Immature natural killer cell (primary cell): ENCODE results near the gene ACADM. TPM values are rescaled to one million over a fixed set of nuclear protein-coding genes. Genes with fewer than 3 reads are reported as not detected.
A peak's percentile ranks its signal among the peaks of the same experiment; 100 is the strongest.
"Not testable (repeated sequence)": the region's sequence is repeated elsewhere in the genome, so short reads cannot be mapped to it uniquely, and the experiment has no call there.

Experiments
- DNase-seq, 3 donors: peaks; one replicate each; pipeline ENCODE4 v3.0.0; 2022; ENCODE audit warnings: mixed read lengths in 1 of 3
- H3K27ac Mint-ChIP-seq, 6 donors: one replicate each; pipeline ENCODE4 v1.8.0; 2020; ENCODE audit warnings: mixed read lengths in 6 of 6, mild to moderate bottlenecking in 5 of 6, inconsistent platforms in 4 of 6, moderate library complexity in 3 of 6
- H3K27me3 Mint-ChIP-seq, 3 donors: one replicate each; pipeline ENCODE4 v1.8.0; 2020 to 2021; ENCODE audit warnings: low read depth in 3 of 3, mild to moderate bottlenecking in 3 of 3, mixed read lengths in 3 of 3, moderate library complexity in 3 of 3, inconsistent platforms in 1 of 3
- H3K36me3 Mint-ChIP-seq, 3 donors: one replicate each; pipeline ENCODE4 v1.8.0; 2020; ENCODE audit warnings: mixed read lengths in 3 of 3, inconsistent platforms in 2 of 3, mild to moderate bottlenecking in 2 of 3
- H3K4me1 Mint-ChIP-seq, 2 donors: one replicate each; pipeline ENCODE4 v1.8.0; 2020; ENCODE audit warnings: inconsistent platforms in 2 of 2, mild to moderate bottlenecking in 2 of 2, mixed read lengths in 2 of 2, moderate library complexity in 1 of 2
- H3K4me3 Mint-ChIP-seq, 5 donors: one replicate each; pipeline ENCODE4 v1.8.0; 2020; ENCODE audit warnings: mild to moderate bottlenecking in 5 of 5, mixed read lengths in 5 of 5, inconsistent platforms in 3 of 5, moderate library complexity in 3 of 5
- H3K9me3 Mint-ChIP-seq, 6 donors: one replicate each; pipeline ENCODE4 v1.8.0; 2020; ENCODE audit warnings: mild to moderate bottlenecking in 6 of 6, mixed read lengths in 6 of 6, inconsistent platforms in 4 of 6, moderate library complexity in 3 of 6
- polyA plus RNA-seq, 3 donors: library from polyadenylated mRNA; unstranded; fragments of 300-500 nt; fragmentation: Illumina TruSeq; gene quantifications; one replicate each; pipeline ENCODE4 v1.2.3, GENCODE V29; 2021

ACADM gene
- polyA plus RNA-seq, 3 donors from 2014 or later = 32.8 to 44.1 (median 43.6) TPM

GRCh38 chr1:75764057-75764655 lies 39.6 kb downstream of the ACADM start:
- H3K9me3 Mint-ChIP-seq = no peaks in the 10 kb centered on the region
- H3K27ac Mint-ChIP-seq = no peak overlapping the region
- H3K4me1 Mint-ChIP-seq = no peaks in the 10 kb centered on the region
- H3K36me3 Mint-ChIP-seq = peaks cover 3 to 11% (median 7%) of the 10 kb centered on the region in 3 donors
- H3K27me3 Mint-ChIP-seq = no peaks in the 10 kb centered on the region
- no peak overlapping the region for H3K4me3 Mint-ChIP-seq
- DNase-seq = no peak

GRCh38 chr1:75765697-75766355 lies 41.3 kb downstream of the ACADM start:
- Mint-ChIP-seq H3K9me3 (no peaks in the 10 kb centered on the region), H3K27ac (no peak overlapping the region), H3K4me3 (no peak overlapping the region), H3K4me1 (no peaks in the 10 kb centered on the region), H3K36me3 (peaks cover 0 to 4% (median 4%) of the 10 kb centered on the region in 3 donors), H3K27me3 (no peaks in the 10 kb centered on the region)
- no peak for DNase-seq

- H3K4me1 Mint-ChIP-seq = no peaks in the 10 kb centered on the region
- DNase-seq = no peak
- H3K4me3 Mint-ChIP-seq = no peak overlapping the region
- H3K27ac Mint-ChIP-seq = no peak overlapping the region
- no peaks in the 10 kb centered on the region for H3K9me3 Mint-ChIP-seq
- H3K27me3 Mint-ChIP-seq = peaks cover 0 to 2% (median 0%) of the 10 kb centered on the region in 3 donors
- H3K36me3 Mint-ChIP-seq = no peaks in the 10 kb centered on the region
Measured at GRCh38 chr1:75768016-75768415, 43.5 kb downstream of the ACADM start.

GRCh38 chr1:75770761-75771160 lies 46.3 kb downstream of the ACADM start:
- no peak for DNase-seq
- Mint-ChIP-seq H3K27me3 (peaks cover 0 to 2% (median 0%) of the 10 kb centered on the region in 3 donors), H3K36me3 (no peaks in the 10 kb centered on the region), H3K9me3 (no peaks in the 10 kb centered on the region), H3K4me1 (no peaks in the 10 kb centered on the region), H3K27ac (no peak overlapping the region), H3K4me3 (no peak overlapping the region)

GRCh38 chr1:75771978-75772377 lies 47.5 kb downstream of the ACADM start:
- DNase-seq = no peak
- H3K27me3 Mint-ChIP-seq = peaks cover 0 to 2% (median 0%) of the 10 kb centered on the region in 3 donors
- no peak overlapping the region for H3K4me3 Mint-ChIP-seq
- no peaks in the 10 kb centered on the region for H3K9me3 Mint-ChIP-seq
- peaks cover 0 to 1% (median 0%) of the 10 kb centered on the region in 3 donors for H3K36me3 Mint-ChIP-seq
- H3K4me1 Mint-ChIP-seq = no peaks in the 10 kb centered on the region
- H3K27ac Mint-ChIP-seq = no peak overlapping the region

GRCh38 chr1:75777812-75778211 lies 53.3 kb downstream of the ACADM start:
- not testable (repeated sequence) for H3K4me1 Mint-ChIP-seq, DNase-seq, H3K36me3 Mint-ChIP-seq, H3K27ac Mint-ChIP-seq, H3K4me3 Mint-ChIP-seq, H3K9me3 Mint-ChIP-seq
- H3K27me3 Mint-ChIP-seq = peaks cover 2 to 10% (median 5%) of the 10 kb centered on the region in 3 donors

GRCh38 chr1:75778694-75779093 lies 54.2 kb downstream of the ACADM start:
- not testable (repeated sequence) for H3K36me3 Mint-ChIP-seq

GRCh38 chr1:75780183-75780582 lies 55.7 kb downstream of the ACADM start:
- H3K9me3 Mint-ChIP-seq, H3K4me3 Mint-ChIP-seq, H3K27ac Mint-ChIP-seq, DNase-seq, H3K36me3 Mint-ChIP-seq: not testable (repeated sequence)
- Mint-ChIP-seq H3K27me3 (peaks cover 9 to 13% (median 12%) of the 10 kb centered on the region in 3 donors), H3K4me1 (peaks cover 15 to 16% of the 10 kb centered on the region in 2 donors)

More at GRCh38 chr1:75778694-75779093, 54.2 kb downstream of the ACADM start:
- not testable (repeated sequence) for H3K4me1 Mint-ChIP-seq, H3K27ac Mint-ChIP-seq, DNase-seq, H3K4me3 Mint-ChIP-seq, H3K9me3 Mint-ChIP-seq
- peaks cover 2 to 10% (median 5%) of the 10 kb centered on the region in 3 donors for H3K27me3 Mint-ChIP-seq

- H3K36me3 Mint-ChIP-seq, H3K9me3 Mint-ChIP-seq, DNase-seq: not testable (repeated sequence)
- Mint-ChIP-seq H3K4me1 (peaks cover 51 to 53% of the 10 kb centered on the region in 2 donors), H3K27ac (peak overlapping the region; percentile 97 to 100 (median 98)), H3K4me3 (peak overlapping the region; percentile 96 to 100 (median 100)), H3K27me3 (peaks cover 9 to 22% (median 14%) of the 10 kb centered on the region in 3 donors)
Measured at GRCh38 chr1:75783920-75784319, 59.4 kb downstream of the ACADM start.

GRCh38 chr1:75785320-75785982 lies 60.9 kb downstream of the ACADM start:
- Mint-ChIP-seq H3K4me1 (peaks cover 67% of the 10 kb centered on the region in 2 donors), H3K27me3 (peaks cover 5 to 22% (median 12%) of the 10 kb centered on the region in 3 donors), H3K9me3 (no peaks in the 10 kb centered on the region), H3K27ac (peak overlapping the region; percentile 97 to 100 (median 98)), H3K36me3 (peaks cover 0 to 18% (median 10%) of the 10 kb centered on the region in 3 donors), H3K4me3 (peak overlapping the region; percentile 96 to 100 (median 100))
- DNase-seq = no peak

- peaks cover 73 to 74% of the 10 kb centered on the region in 2 donors for H3K4me1 Mint-ChIP-seq
- H3K27ac Mint-ChIP-seq = peak within 1 kb of the TSS; percentile 97 to 100 (median 98)
- H3K27me3 Mint-ChIP-seq = peaks cover 4 to 20% (median 12%) of the 10 kb centered on the region in 3 donors
- peak; percentile 92 to 94 (median 93) for DNase-seq
- H3K9me3 Mint-ChIP-seq = no peaks in the 10 kb centered on the region
- peaks cover 0 to 23% (median 16%) of the 10 kb centered on the region in 3 donors for H3K36me3 Mint-ChIP-seq
- H3K4me3 Mint-ChIP-seq = peak within 1 kb of the TSS; percentile 96 to 100 (median 100)
Measured at GRCh38 chr1:75785983-75786853, 61.7 kb downstream of the ACADM start, which contains the start of gene RABGGTB. Gene RABGGTB, plus strand, starts transcription at chr1:75786256. Its CDS starts 16 bp downstream, at chr1:75786272.

- H3K4me1 Mint-ChIP-seq = peaks cover 77 to 82% of the 10 kb centered on the region in 2 donors
- H3K4me3 Mint-ChIP-seq = peak overlapping the region; percentile 96 to 100 (median 100)
- peaks cover 0 to 30% (median 22%) of the 10 kb centered on the region in 3 donors for H3K36me3 Mint-ChIP-seq
- no peak for DNase-seq
- peak overlapping the region; percentile 97 to 100 (median 98) for H3K27ac Mint-ChIP-seq
- H3K27me3 Mint-ChIP-seq = peaks cover 4 to 20% (median 9%) of the 10 kb centered on the region in 3 donors
- H3K9me3 Mint-ChIP-seq = no peaks in the 10 kb centered on the region
Measured at GRCh38 chr1:75786901-75787493, 62.5 kb downstream of the ACADM start.

GRCh38 chr1:75787524-75787923 lies 63.0 kb downstream of the ACADM start:
- Mint-ChIP-seq H3K4me1 (peaks cover 77 to 87% of the 10 kb centered on the region in 2 donors), H3K27ac (peak overlapping the region; percentile 97 to 100 (median 98)), H3K9me3 (no peaks in the 10 kb centered on the region), H3K27me3 (peaks cover 4 to 20% (median 9%) of the 10 kb centered on the region in 3 donors), H3K4me3 (peak overlapping the region; percentile 96 to 100 (median 100)), H3K36me3 (peaks cover 0 to 33% (median 25%) of the 10 kb centered on the region in 3 donors)
- no peak for DNase-seq
